ENCODE data around the gene ADCY3.

DNA sequence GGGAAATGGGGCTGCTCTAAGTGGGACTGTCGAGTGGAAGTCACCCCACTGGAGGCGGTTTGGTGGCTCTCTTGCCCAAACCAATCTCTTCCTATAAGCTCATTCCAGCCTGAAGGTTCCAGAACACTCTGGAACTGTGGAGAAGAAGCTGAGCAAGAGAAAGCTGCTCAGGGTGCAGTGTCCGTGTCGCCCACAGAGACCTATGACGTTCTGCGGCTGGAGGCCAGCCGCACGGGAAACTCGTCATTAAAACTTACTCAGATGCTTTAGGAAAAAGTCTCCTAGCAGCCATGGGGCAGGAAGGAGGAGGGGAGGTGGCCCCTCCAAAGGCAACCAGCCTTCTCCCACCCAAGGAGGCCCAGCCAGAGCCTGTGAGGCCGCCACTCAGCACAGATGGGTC, 41.7 kb downstream of the ADCY3 start:
- no peak for TF ChIP-seq POLR2A (IDR thresholded peaks at IDR 0.05)
- TF ChIP-seq, protein P1, sequence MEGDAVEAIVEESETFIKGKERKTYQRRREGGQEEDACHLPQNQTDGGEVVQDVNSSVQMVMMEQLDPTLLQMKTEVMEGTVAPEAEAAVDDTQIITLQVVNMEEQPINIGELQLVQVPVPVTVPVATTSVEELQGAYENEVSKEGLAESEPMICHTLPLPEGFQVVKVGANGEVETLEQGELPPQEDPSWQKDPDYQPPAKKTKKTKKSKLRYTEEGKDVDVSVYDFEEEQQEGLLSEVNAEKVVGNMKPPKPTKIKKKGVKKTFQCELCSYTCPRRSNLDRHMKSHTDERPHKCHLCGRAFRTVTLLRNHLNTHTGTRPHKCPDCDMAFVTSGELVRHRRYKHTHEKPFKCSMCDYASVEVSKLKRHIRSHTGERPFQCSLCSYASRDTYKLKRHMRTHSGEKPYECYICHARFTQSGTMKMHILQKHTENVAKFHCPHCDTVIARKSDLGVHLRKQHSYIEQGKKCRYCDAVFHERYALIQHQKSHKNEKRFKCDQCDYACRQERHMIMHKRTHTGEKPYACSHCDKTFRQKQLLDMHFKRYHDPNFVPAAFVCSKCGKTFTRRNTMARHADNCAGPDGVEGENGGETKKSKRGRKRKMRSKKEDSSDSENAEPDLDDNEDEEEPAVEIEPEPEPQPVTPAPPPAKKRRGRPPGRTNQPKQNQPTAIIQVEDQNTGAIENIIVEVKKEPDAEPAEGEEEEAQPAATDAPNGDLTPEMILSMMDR (IDR thresholded peaks at IDR 0.05), result no peak
